Measurements from ENCODE around the gene TYW5. TPM values are rescaled to one million over a fixed set of nuclear protein-coding genes. Genes with fewer than 3 reads are reported as not detected.

The TYW5 gene
- total RNA-seq, 2 experiments from 2014 or later = 9.9 to 11.2 TPM

DNA sequence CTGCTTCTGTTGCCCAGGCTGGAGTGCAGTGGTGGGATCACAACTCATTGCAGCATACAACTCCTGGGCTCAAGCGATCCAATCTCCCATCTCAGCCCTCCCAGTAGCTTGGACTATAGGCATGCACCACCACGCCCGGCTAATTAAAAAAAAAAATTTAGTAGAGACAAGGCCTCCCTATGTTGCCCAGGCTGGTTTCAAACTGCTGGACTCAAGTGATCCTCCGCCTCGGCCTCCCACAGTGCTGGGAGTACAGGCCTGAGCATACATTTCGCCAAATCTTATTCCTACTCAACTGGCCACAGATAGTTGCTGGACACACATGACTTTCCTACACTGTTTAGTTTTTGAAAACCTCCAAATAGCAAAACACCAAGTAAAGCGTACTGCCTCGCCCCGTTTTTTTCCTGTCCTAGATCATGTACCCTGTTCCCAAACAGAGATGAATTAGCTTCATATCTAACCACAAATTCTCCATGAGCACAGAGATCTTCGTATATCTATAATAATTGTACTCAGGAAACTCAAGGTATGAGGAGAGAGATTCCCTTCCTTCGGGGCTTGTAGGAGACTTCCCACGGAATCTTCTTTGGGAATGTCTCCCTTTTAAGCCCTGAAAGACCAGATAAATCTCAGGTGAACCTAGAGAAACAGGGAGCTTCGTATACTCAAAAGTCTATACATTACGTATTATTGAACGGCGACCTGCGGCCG is 44.8 kb downstream of the TYW5 start:
- no peak for DNase-seq

DNA sequence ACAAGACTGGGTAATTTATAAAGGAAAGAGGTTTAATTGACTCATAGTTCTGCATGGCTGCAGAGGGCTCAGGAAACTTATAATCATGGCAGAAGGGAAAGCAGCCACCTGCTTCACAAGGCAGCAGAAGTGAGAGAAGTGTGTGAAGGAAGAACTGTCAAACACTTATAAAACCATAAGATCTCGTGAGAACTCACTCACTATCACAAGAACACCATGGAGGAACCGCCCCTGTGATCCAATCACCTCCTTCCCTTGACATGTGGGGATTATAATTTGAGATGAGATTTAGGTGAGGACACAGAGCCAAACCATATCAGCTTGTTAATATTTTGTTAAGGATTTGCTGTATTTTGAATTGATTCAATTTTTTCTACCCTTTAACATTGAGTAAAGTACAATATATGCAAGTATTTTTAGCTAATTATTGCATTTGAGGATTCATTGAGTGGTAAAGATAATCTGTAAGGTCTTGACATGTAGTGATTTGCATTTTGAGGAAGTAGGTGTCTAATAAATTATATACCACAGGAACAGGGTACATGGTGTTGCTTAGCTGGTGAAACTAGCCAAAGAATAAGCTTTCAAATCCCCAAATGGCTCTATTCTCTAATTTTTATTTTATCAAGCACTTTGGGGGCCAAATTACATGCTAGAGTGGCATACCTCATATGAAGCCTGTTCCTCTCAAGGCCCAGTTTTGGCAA is 48.1 kb downstream of the TYW5 start:
- Mint-ChIP-seq H3K27ac (no peak overlapping the region), H3K4me3 (no peak overlapping the region), H3K9me3 (no peaks in the 10 kb centered on the region), H3K36me3 (ENCODE audit: low read depth) (peaks cover 3% of the 10 kb centered on the region), H3K27me3 (peaks cover 14% of the 10 kb centered on the region), H3K4me1 (peaks cover 10% of the 10 kb centered on the region)
- ChIA-PET CTCF (no interaction called here), POLR2A (no interaction called here)
- no peak for DNase-seq

More for the DNA sequence above, 44.8 kb downstream of the TYW5 start:
- H3K9me3 Mint-ChIP-seq = no peaks in the 10 kb centered on the region
- H3K27me3 Mint-ChIP-seq = peaks cover 4% of the 10 kb centered on the region
- H3K27ac Mint-ChIP-seq = peak overlapping the region; percentile 90
- POLR2A ChIA-PET = interaction anchor here (0.7 to 1.7 kb wide), 9 partner anchors 9 to 1870 kb away, joined by 3 to 7 read pairs (median 3); partner anchors contain the start of genes SGO2 and TYW5
- peak overlapping the region; percentile 96 for H3K4me3 Mint-ChIP-seq
- CTCF ChIA-PET = interaction anchor here (0.8 to 1.5 kb wide), 2 partner anchors 30 to 170 kb away, joined by 4 to 5 read pairs; no protein-coding TSS in a partner anchor
- peaks cover 19% of the 10 kb centered on the region for H3K36me3 Mint-ChIP-seq (ENCODE audit: low read depth)
- H3K4me1 Mint-ChIP-seq = peaks cover 31% of the 10 kb centered on the region

DNA sequence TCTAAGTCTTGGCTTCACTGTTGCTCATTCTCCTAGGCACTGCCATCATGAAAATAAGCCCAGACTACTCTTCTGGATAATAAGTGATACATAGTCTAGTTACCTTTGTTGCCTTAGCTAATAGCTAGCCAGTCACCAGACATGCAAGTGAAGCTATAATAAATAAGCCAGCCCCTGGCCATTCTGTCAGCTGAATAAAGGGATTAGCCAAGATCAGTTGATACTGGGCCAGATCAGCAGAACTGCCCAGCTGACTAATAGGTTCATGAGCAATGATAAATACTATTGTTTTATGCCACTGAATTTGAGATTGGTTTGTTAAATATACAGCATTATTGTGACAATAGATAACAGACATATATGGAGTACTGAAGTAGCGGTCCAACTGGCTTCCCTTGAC is 52.2 kb downstream of the TYW5 start:
- no peaks in the 10 kb centered on the region for H3K36me3 Mint-ChIP-seq (ENCODE audit: low read depth)
- no peak overlapping the region for H3K4me3 Mint-ChIP-seq
- ChIA-PET CTCF (interaction anchor here (0.6 to 0.8 kb wide), 2 partner anchors 18 to 38 kb away, joined by 3 read pairs; no protein-coding TSS in a partner anchor), POLR2A (no interaction called here)
- no peak overlapping the region for H3K27ac Mint-ChIP-seq
- H3K27me3 Mint-ChIP-seq = peaks cover 20% of the 10 kb centered on the region
- H3K9me3 Mint-ChIP-seq = no peaks in the 10 kb centered on the region
- no peak for DNase-seq
- H3K4me1 Mint-ChIP-seq = no peaks in the 10 kb centered on the region

DNA sequence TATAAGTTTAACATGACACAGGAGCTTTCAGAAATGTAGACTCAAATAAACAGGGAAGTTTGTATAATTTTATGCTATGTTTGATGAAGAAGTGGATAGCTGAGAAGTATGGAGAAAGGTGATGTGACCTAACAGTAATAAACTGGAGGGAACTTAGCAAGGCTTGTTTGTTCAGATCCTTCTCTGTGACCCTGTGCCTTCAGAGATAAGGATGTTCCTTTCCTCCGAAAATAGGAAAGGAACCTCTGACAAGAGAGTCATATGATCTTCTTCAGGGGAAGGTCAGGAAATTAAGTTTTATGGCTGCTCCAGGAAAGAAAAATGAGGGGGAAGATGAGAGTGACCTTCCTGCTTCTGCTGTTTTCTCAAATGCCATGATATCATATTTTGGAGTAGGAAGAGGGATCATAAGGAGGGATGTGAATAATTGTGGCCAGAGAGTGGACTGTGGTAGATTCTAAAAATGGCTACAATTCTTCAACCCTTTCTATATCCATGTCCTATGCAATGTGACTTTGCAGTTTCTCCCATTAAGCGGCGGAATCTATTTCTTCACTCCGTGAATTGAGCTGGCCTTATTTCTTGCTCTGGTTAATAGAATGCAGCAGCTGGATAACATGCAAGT is 52.7 kb downstream of the TYW5 start:
- no peak for DNase-seq
- Mint-ChIP-seq H3K9me3 (no peaks in the 10 kb centered on the region), H3K4me3 (no peak overlapping the region), H3K36me3 (ENCODE audit: low read depth) (no peaks in the 10 kb centered on the region), H3K27me3 (peaks cover 20% of the 10 kb centered on the region), H3K4me1 (no peaks in the 10 kb centered on the region), H3K27ac (no peak overlapping the region)
- CTCF ChIA-PET = interaction anchor here (0.6 to 0.8 kb wide), 3 partner anchors 17 to 1050 kb away, joined by 3 read pairs; no protein-coding TSS in a partner anchor
- POLR2A ChIA-PET = no interaction called here

DNA sequence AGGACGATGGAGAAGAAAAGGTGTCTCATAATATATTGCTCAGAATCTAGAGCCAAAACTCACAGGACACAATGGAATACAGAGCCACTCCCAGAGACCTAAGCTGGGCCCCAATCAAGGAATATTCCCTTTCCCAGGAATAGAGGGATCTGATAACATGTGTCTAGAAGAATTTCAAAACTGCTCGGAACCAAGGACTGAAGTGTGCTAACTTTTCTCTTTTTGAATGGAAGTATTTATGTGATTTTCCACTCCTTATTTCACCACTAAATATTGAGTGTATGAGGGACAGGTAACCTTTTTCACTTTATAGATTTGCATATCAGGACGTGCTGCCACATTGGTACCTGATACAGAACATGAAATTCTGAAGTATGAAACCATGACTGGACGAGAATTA is 53.3 kb downstream of the TYW5 start:
- ChIA-PET POLR2A (interaction anchor here (0.8 kb wide), 1 partner anchor 9 kb away, joined by 3 read pairs; the partner anchor contains the start of gene C2orf69), CTCF (no interaction called here)
- no peak for DNase-seq
- Mint-ChIP-seq H3K27me3 (peaks cover 20% of the 10 kb centered on the region), H3K4me3 (no peak overlapping the region), H3K36me3 (ENCODE audit: low read depth) (no peaks in the 10 kb centered on the region), H3K9me3 (no peaks in the 10 kb centered on the region), H3K4me1 (no peaks in the 10 kb centered on the region), H3K27ac (no peak overlapping the region)

DNA sequence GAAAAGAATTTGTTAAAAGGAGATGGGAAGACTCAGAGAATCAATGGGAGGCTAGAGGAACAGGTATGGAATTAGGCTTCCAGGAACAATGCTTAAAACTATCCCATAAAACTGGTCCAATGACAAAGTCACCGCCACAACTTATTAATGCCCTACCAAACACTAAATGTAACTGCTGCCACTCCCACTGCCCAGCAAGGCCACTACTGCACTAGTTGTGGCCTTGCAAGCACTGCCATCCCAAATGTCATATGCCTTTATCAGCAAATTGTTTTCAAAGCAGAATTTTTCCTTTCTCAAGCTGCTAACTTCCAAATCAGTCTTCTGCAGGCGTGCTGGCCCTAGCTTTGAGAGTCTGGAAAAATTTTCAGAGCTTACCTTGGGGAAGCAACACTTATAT is 58.7 kb downstream of the TYW5 start:
- no peaks in the 10 kb centered on the region for H3K36me3 Mint-ChIP-seq (ENCODE audit: low read depth)
- H3K4me1 Mint-ChIP-seq = no peaks in the 10 kb centered on the region
- no peaks in the 10 kb centered on the region for H3K9me3 Mint-ChIP-seq
- H3K27ac Mint-ChIP-seq = no peak overlapping the region
- DNase-seq = no peak
- POLR2A ChIA-PET = no interaction called here
- CTCF ChIA-PET = no interaction called here
- H3K4me3 Mint-ChIP-seq = no peak overlapping the region
- H3K27me3 Mint-ChIP-seq = peaks cover 9% of the 10 kb centered on the region

- CTCF ChIA-PET = no interaction called here
- POLR2A ChIA-PET = no interaction called here
- H3K4me1 Mint-ChIP-seq = no peaks in the 10 kb centered on the region
Observed at GRCh38 chr2:199895406-199895805, 59.9 kb downstream of the TYW5 start.

DNA sequence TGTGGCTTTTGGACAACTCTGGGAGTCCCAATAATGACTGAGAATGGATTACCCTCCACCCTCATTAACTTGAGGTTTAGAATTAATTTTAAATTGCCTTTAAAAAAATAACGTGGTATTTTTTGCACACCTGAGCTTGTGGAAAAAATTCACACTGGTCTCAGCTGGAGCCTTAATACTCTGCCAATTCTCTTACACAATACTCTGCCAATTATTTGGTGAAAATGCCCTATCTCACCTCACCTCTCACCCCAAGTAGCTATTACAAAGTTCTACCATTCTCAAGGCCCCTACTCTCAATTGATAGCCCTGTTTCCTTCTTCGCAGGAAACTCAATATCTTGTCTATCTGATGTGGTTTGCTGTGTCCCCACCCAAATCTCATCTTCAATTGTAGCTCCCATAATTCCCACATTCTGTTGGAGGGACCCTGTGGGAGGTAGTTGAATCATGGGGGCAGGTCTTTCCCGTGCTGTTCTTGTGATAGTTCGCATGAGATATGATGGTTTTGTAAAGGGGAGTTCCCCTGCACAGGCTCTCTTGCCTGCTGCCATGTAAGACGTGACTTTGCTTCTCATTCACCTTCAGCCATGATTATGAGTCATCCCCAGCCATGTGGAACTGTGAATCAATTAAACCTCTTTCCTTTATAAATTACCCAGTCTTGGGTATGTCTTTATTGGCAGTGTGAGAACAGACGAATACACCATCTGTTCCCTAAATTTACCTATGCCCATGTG is 71.6 kb downstream of the TYW5 start:
- no peak overlapping the region for H3K27ac Mint-ChIP-seq
- ChIA-PET CTCF (no interaction called here), POLR2A (no interaction called here)
- no peaks in the 10 kb centered on the region for H3K4me1 Mint-ChIP-seq
- H3K9me3 Mint-ChIP-seq = peaks cover 10% of the 10 kb centered on the region
- no peak for DNase-seq
- H3K4me3 Mint-ChIP-seq = no peak overlapping the region
- peaks cover 2% of the 10 kb centered on the region for H3K27me3 Mint-ChIP-seq
- no peaks in the 10 kb centered on the region for H3K36me3 Mint-ChIP-seq (ENCODE audit: low read depth)

More at GRCh38 chr2:199895406-199895805, 59.9 kb downstream of the TYW5 start:
- H3K27ac Mint-ChIP-seq = no peak overlapping the region
- H3K9me3 Mint-ChIP-seq = no peaks in the 10 kb centered on the region
- H3K36me3 Mint-ChIP-seq (ENCODE audit: low read depth) = no peaks in the 10 kb centered on the region
- peaks cover 12% of the 10 kb centered on the region for H3K27me3 Mint-ChIP-seq
- no peak overlapping the region for H3K4me3 Mint-ChIP-seq
- no peak for DNase-seq

- Mint-ChIP-seq H3K4me3 (no peak overlapping the region), H3K36me3 (ENCODE audit: low read depth) (no peaks in the 10 kb centered on the region), H3K27me3 (no peaks in the 10 kb centered on the region), H3K9me3 (peaks cover 10% of the 10 kb centered on the region), H3K27ac (no peak overlapping the region), H3K4me1 (no peaks in the 10 kb centered on the region)
- POLR2A ChIA-PET = no interaction called here
- CTCF ChIA-PET = no interaction called here
- DNase-seq = no peak
Observed at GRCh38 chr2:199882667-199883066, 72.6 kb downstream of the TYW5 start.

Other genes starting within 250 kb of the TYW5 start
- 1 to 10 TPM in 1 of 2 experiments, under 1 TPM in 1; 0.86 to 1.3 TPM for gene FTCDNL1, start 104.3 kb downstream of the TYW5 start, total RNA-seq
- 10 to 100 TPM; 19.2 to 20.1 TPM for gene C2orf69, start 44.2 kb downstream of the TYW5 start, total RNA-seq
- 10 to 100 TPM; 17.9 to 19.5 TPM for gene MAIP1, start 91 bp upstream of the TYW5 start, total RNA-seq